ENCODE results near the gene ZYG11B.
"Not testable (repeated sequence)": the region's sequence is repeated elsewhere in the genome, so short reads cannot be mapped to it uniquely, and the experiment has no call there.

The ZYG11B gene

GRCh38 chr1:52759908-52760307, 33.7 kb downstream of the ZYG11B start:
- DNase-seq, result no peak

- DNase-seq, result no peak
These were observed 41.5 kb downstream of the ZYG11B start for GRCh38 chr1:52767596-52768280.

GRCh38 chr1:52769346-52770033, 43.2 kb downstream of the ZYG11B start:
- DNase-seq, result no peak

GRCh38 chr1:52771384-52771783, 45.1 kb downstream of the ZYG11B start:
- no peak for DNase-seq

- DNase-seq, result no peak
These were observed 59.9 kb downstream of the ZYG11B start for GRCh38 chr1:52786148-52786547.

- not testable (repeated sequence) for DNase-seq
These were observed 64.2 kb downstream of the ZYG11B start for GRCh38 chr1:52790429-52790828.

- no peak for DNase-seq
These were observed 65.8 kb downstream of the ZYG11B start for GRCh38 chr1:52792036-52792435.

GRCh38 chr1:52793717-52794116, 67.5 kb downstream of the ZYG11B start:
- not testable (repeated sequence) for DNase-seq

GRCh38 chr1:52795464-52795863, 69.2 kb downstream of the ZYG11B start:
- no peak for DNase-seq

GRCh38 chr1:52798331-52798730, 72.1 kb downstream of the ZYG11B start:
- no peak for DNase-seq

- no peak for DNase-seq
These were observed 74.8 kb downstream of the ZYG11B start for GRCh38 chr1:52801011-52801410.

- not testable (repeated sequence) for DNase-seq
These were observed 77.8 kb downstream of the ZYG11B start for GRCh38 chr1:52804083-52804482.

GRCh38 chr1:52814465-52814864, 88.2 kb downstream of the ZYG11B start:
- DNase-seq, result no peak

GRCh38 chr1:52820830-52821229, 94.6 kb downstream of the ZYG11B start:
- DNase-seq, result not testable (repeated sequence)

GRCh38 chr1:52825868-52826267, 99.6 kb downstream of the ZYG11B start:
- DNase-seq, result peak; percentile 35

- no peak for DNase-seq
These were observed 108.5 kb downstream of the ZYG11B start for GRCh38 chr1:52834798-52835197.

GRCh38 chr1:52836035-52836434, 109.8 kb downstream of the ZYG11B start:
- DNase-seq, result no peak

GRCh38 chr1:52839175-52839574, 112.9 kb downstream of the ZYG11B start:
- DNase-seq, result not testable (repeated sequence)

GRCh38 chr1:52842643-52843310, 116.5 kb downstream of the ZYG11B start, which contains the start of gene ZYG11A:
ZYG11A (plus strand) TSS chr1:52842760; CDS start chr1:52842884, 124 bp downstream.
- DNase-seq, result peak; percentile 96

GRCh38 chr1:52845119-52845518, 118.9 kb downstream of the ZYG11B start:
- DNase-seq, result not testable (repeated sequence)

- no peak for DNase-seq
These were observed 122.2 kb downstream of the ZYG11B start for GRCh38 chr1:52848423-52848822.

- DNase-seq, result no peak
These were observed 124.7 kb downstream of the ZYG11B start for GRCh38 chr1:52850951-52851350.

GRCh38 chr1:52852854-52853253, 126.6 kb downstream of the ZYG11B start:
- no peak for DNase-seq

- DNase-seq, result no peak
These were observed 129.3 kb downstream of the ZYG11B start for GRCh38 chr1:52855584-52855983.
